ENCODE data around the gene FMN2.

GRCh38 chr1:240500647-240501046 is 409.0 kb downstream of the FMN2 start:
- TF ChIP-seq CTCF (conservative IDR thresholded peaks at IDR 0.05 in 1 of 2, IDR thresholded peaks at IDR 0.05 in 1 of 2; ENCODE audit: low read depth in 1 of 2, low read length in 2 of 2): no peak
- no peak for TF ChIP-seq EZH2 (IDR thresholded peaks at IDR 0.05; ENCODE audit: low read length, missing control alignments)
